Thymus (tissue), 11 donors: ENCODE measurements around the gene KRTAP10-12. TPM values are rescaled to one million over a fixed set of nuclear protein-coding genes. Genes with fewer than 3 reads are reported as not detected.

ENCODE experiments used
- DNase-seq, 9 donors: peaks; one replicate each; pipeline ENCODE4 v3.0.0-alpha.2; 2013; ENCODE audit warnings: low spot score in 9 of 9, low read depth in 6 of 9, missing footprints in 1 of 9
- H3K27ac ChIP-seq, 2 donors: one replicate each; pipeline ENCODE4 v1.5.1; 2013; ENCODE audit warnings: control low read depth in 1 of 2, low read depth in 1 of 2, low read length in 1 of 2, mild to moderate bottlenecking in 1 of 2, moderate library complexity in 1 of 2
- H3K27me3 ChIP-seq, 2 donors: one replicate each; pipeline ENCODE4 v1.5.1; 2013; ENCODE audit warnings: low read length in 1 of 2; ENCODE audit not compliant: control insufficient read depth in 2 of 2, insufficient read depth in 1 of 2
- H3K36me3 ChIP-seq, 2 donors: one replicate each; pipeline ENCODE4 v1.5.1; 2013; ENCODE audit warnings: low read length in 1 of 2, mild to moderate bottlenecking in 1 of 2, moderate library complexity in 1 of 2; ENCODE audit not compliant: control insufficient read depth in 2 of 2, insufficient read depth in 2 of 2
- H3K4me1 ChIP-seq, 2 donors: one replicate each; pipeline ENCODE4 v1.5.1; 2013; ENCODE audit warnings: low read length in 2 of 2; ENCODE audit not compliant: control insufficient read depth in 2 of 2, insufficient read depth in 2 of 2
- H3K4me3 ChIP-seq, 2 donors: one replicate each; pipeline ENCODE4 v1.5.1; 2013; ENCODE audit warnings: low read length in 2 of 2, control low read depth in 1 of 2, mild to moderate bottlenecking in 1 of 2
- H3K9me3 ChIP-seq, 2 donors: one replicate each; pipeline ENCODE4 v1.5.1; 2013; ENCODE audit warnings: low read length in 1 of 2, mild to moderate bottlenecking in 1 of 2; ENCODE audit not compliant: control insufficient read depth in 2 of 2, insufficient read depth in 1 of 2
- WGBS: extraction: QIAGEN DNeasy Blood & Tissue Kit; methylation state at CpG from one replicate; pipeline ENCODE4 v1.1.7; 2013; 5-methylcytosine and 5-hydroxymethylcytosine counted together
- polyA plus RNA-seq: library from polyadenylated mRNA; stranded (reverse); fragments of 200-250 nt; gene quantifications from one replicate; pipeline ENCODE4 v1.2.3, GENCODE V29; 2013
- total RNA-seq: library from RNA; stranded (reverse); fragments of 120-200 nt; gene quantifications from one replicate; pipeline ENCODE4 v1.2.4, GENCODE V29; 2013
- donor health status: healthy.

Gene KRTAP10-12
- total and polyA plus RNA-seq, 2 donors: not detected

GRCh38 chr21:44706706-44707581 lies 10.0 kb downstream of the KRTAP10-12 start:
- Histone ChIP-seq H3K36me3 (peaks cover 0 to 6% of the 10 kb centered on the region in 2 donors), H3K27me3 (peaks cover 67 to 92% of the 10 kb centered on the region in 2 donors), H3K4me1 (peaks cover 0 to 2% of the 10 kb centered on the region in 2 donors), H3K27ac (no peak overlapping the region), H3K9me3 (peaks cover 9 to 19% of the 10 kb centered on the region in 2 donors), H3K4me3 (no peak overlapping the region)
- WGBS: 12% methylated on average over 46 of the region's 46 CpGs
- no peak for DNase-seq

GRCh38 chr21:44708213-44708865 lies 11.4 kb downstream of the KRTAP10-12 start:
- Histone ChIP-seq H3K27ac (no peak overlapping the region), H3K4me1 (peaks cover 0 to 2% of the 10 kb centered on the region in 2 donors), H3K4me3 (no peak overlapping the region), H3K9me3 (peaks cover 9 to 19% of the 10 kb centered on the region in 2 donors), H3K36me3 (peaks cover 0 to 6% of the 10 kb centered on the region in 2 donors), H3K27me3 (peaks cover 80 to 92% of the 10 kb centered on the region in 2 donors)
- 6% methylated on average over 13 of the region's 13 CpGs for WGBS
- no peak for DNase-seq

GRCh38 chr21:44708866-44709425 lies 12.0 kb downstream of the KRTAP10-12 start:
- Histone ChIP-seq H3K9me3 (peaks cover 9 to 22% of the 10 kb centered on the region in 2 donors), H3K27ac (no peak overlapping the region), H3K27me3 (peaks cover 85 to 92% of the 10 kb centered on the region in 2 donors), H3K36me3 (peaks cover 0 to 6% of the 10 kb centered on the region in 2 donors), H3K4me1 (peaks cover 0 to 2% of the 10 kb centered on the region in 2 donors), H3K4me3 (no peak overlapping the region)
- WGBS: 8% methylated on average over 25 of the region's 25 CpGs
- no peak for DNase-seq

DNA sequence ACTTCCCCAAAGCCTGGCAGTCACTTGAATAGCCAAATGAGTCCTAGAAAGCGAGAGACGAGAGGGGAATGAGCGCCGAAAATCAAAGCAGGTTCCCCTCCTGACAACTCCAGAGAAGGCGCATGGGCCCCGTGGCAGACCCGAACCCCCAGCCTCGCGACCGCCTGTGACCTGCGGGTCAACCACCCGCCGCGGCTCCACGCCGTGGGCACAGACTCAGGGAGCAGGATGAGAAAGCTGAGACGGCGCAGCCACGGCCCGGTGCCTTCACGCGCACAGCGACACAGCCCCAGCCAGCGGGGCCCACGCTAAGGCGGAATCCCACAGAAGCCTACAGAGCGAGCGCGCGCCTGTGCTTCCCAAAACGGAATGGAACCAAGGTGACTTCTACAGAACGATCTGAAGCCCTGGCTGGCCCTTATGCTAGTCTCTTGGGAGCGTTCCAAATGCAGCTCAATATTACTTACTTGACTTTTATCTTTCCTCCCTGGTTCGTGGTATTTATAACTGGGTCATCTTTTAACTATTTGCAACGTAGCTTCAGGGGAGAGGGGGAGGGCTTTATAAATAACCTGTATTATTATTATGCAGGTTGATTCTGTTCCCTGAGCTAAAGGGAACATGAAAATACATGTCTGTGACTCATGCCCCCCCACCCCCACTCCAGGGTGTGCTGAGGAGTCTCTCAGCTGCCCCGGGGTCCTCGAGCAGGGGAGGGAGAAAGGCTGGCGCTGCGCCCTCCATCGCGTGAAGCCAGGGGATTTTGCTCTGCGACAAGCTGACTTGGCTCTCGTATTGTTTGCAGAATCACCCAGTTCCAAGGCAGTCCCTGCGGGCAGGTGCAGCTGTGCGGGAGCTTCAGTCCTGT lies 12.7 kb downstream of the KRTAP10-12 start:
- Histone ChIP-seq H3K4me3 (no peak overlapping the region), H3K9me3 (peaks cover 9 to 17% of the 10 kb centered on the region in 2 donors), H3K4me1 (peaks cover 0 to 2% of the 10 kb centered on the region in 2 donors), H3K27me3 (peaks cover 81 to 91% of the 10 kb centered on the region in 2 donors), H3K27ac (no peak overlapping the region), H3K36me3 (peaks cover 0 to 6% of the 10 kb centered on the region in 2 donors)
- peak in 1 of 9 donors; percentile 15 for DNase-seq
- WGBS: 6% methylated on average over 45 of the region's 45 CpGs

GRCh38 chr21:44710294-44710665 lies 13.3 kb downstream of the KRTAP10-12 start:
- DNase-seq: no peak
- H3K4me1 ChIP-seq: peaks cover 0 to 5% of the 10 kb centered on the region in 2 donors
- WGBS: 7% methylated on average over 17 of the region's 17 CpGs
- H3K4me3 ChIP-seq: no peak overlapping the region
- H3K27ac ChIP-seq: no peak overlapping the region
- peaks cover 0 to 6% of the 10 kb centered on the region in 2 donors for H3K36me3 ChIP-seq
- peaks cover 9 to 15% of the 10 kb centered on the region in 2 donors for H3K9me3 ChIP-seq
- peaks cover 84 to 95% of the 10 kb centered on the region in 2 donors for H3K27me3 ChIP-seq

- H3K9me3 ChIP-seq: peaks cover 9 to 13% of the 10 kb centered on the region in 2 donors
- WGBS: 7% methylated on average over 20 of the region's 20 CpGs
- no peak overlapping the region for H3K27ac ChIP-seq
- peaks cover 0 to 6% of the 10 kb centered on the region in 2 donors for H3K36me3 ChIP-seq
- peaks cover 0 to 5% of the 10 kb centered on the region in 2 donors for H3K4me1 ChIP-seq
- H3K4me3 ChIP-seq: no peak overlapping the region
- no peak for DNase-seq
- H3K27me3 ChIP-seq: peaks cover 83 to 99% of the 10 kb centered on the region in 2 donors
Observed at GRCh38 chr21:44710756-44711326, 13.9 kb downstream of the KRTAP10-12 start.

- H3K27me3 ChIP-seq: peaks cover 75 to 97% of the 10 kb centered on the region in 2 donors
- peaks cover 0 to 5% of the 10 kb centered on the region in 2 donors for H3K4me1 ChIP-seq
- WGBS: 4% methylated on average over 41 of the region's 41 CpGs
- H3K27ac ChIP-seq: no peak within 1 kb of the TSS
- H3K4me3 ChIP-seq: no peak within 1 kb of the TSS
- peaks cover 2 to 6% of the 10 kb centered on the region in 2 donors for H3K9me3 ChIP-seq
- no peak for DNase-seq
- no peaks in the 10 kb centered on the region for H3K36me3 ChIP-seq
Observed at GRCh38 chr21:44711327-44712202, 14.6 kb downstream of the KRTAP10-12 start, which contains the start of gene TSPEAR. Gene TSPEAR (minus strand): TSS chr21:44711572. CDS start chr21:44711514, 58 bp downstream.
